HG02759 (cell line): ENCODE measurements around the gene HOXB1.
"Not testable (repeated sequence)": the region's sequence is repeated elsewhere in the genome, so short reads cannot be mapped to it uniquely, and the experiment has no call there.

Source experiments
- ATAC-seq: cut with Tn5 transposase; IDR thresholded peaks from one replicate; pipeline ENCODE4 v1.9.1; 2021; ENCODE audit warnings: mild to moderate bottlenecking, moderate library complexity; ENCODE audit not compliant: unreplicated experiment

HOXB1 gene

DNA sequence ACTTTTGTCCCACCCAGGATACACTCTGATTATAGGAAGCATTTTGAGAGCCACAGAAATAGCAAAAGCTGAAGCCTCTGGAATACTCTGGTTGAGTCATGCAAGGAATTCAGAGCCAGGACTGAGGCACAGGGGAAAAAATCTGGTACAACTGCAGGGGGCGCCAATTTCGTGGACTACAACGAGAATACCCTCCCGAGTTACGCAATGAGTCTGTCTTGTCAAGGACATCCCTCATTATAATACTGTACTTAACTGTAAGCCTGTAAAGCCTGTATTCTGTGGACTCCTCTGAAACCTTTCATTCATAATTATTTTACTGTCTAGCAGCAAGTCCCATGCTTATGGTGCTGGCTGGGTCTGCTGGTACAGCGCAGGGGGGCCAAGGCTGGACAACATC, 7.8 kb downstream of the HOXB1 start:
- ATAC-seq, result no peak

DNA sequence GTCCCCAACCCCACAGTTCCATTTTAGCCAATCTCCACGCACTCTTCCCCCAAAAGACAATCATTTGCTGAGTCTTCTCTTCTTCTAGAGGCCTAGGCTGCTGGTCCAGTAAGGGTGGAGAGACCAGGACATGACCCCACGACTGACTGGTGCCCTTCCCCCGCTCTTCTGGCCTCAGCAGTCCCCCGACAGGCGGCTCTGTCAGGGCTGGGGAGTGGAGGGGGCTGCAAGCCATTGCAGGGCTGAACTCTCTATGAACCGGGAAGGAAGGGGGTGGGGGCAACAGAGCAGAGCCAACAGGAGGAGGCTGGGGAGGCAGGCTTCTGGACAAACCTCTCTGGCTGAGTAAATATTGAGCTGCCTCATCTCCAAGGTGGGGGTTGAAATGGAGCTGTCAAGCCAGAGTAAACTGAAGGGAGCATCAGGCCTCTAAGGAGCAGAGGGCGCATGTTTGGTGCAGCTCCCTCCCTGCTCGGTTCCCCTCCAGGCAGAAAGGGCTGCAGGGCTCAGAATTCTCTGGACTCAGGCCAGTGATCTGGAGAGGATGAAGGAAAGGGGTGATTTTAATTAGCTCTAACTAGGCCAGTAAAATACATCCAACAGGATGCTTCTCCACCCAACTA, 8.7 kb downstream of the HOXB1 start:
- no peak for ATAC-seq

DNA sequence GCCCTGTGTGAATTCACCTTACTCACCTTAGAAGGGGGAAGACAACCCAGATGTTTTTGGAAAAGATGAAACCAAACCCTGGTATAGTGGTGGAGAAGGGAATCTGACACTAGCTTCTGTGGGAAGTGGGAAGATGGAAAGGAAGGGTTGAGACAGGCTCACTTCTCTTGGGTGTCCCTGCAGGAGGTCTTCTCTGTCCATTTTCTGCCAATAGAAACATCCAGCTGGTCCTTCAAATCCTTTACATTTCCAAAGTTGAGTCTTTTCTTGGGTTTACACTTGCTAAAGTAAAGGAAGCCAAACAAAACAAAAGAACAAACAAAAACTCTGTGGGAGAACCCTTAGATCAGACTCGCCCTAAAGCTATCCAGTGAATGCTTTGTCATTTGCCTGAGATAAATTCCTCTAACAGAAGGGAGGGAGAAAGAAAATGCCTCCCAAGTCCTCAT, 10.2 kb downstream of the HOXB1 start:
- no peak for ATAC-seq

DNA sequence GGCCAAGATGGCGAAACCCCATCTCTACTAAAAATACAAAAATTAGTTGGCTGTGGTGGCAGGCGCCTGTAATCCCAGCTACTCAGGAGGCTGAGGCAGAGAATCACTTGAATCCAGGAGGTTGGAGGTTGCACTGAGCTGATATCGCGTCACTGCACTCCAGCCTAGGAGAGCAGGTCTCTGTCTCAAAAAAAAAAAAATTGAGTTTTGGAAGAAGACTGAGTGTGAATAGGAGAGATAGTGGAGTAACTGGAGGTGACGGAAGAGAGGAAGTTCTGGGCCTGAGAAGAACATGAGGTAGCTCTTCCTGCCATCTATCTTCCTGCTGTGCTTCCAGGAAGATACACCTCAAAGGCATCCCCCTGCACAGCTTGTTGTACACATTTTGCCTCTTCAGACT, 11.4 kb downstream of the HOXB1 start:
- ATAC-seq, result no peak

DNA sequence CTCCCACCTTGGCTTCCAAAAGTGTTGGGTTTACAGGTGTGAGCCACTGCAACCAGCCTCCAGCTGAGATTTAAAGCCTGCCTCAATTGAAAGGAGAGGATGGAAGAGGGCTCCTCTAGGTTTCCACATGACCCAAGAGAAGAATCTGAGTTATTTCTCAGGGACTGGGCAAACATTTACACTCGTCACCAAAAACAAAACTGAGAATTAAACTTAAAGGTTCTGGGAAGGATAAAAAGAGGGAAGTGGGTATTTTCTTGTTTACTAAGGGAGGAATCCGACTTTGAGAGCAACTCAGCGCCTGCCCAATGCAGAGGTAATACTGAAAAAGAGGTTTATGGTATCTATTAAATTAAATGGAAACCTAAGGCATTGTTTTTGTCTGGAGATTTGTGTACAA, 13.3 kb downstream of the HOXB1 start:
- ATAC-seq, result no peak

DNA sequence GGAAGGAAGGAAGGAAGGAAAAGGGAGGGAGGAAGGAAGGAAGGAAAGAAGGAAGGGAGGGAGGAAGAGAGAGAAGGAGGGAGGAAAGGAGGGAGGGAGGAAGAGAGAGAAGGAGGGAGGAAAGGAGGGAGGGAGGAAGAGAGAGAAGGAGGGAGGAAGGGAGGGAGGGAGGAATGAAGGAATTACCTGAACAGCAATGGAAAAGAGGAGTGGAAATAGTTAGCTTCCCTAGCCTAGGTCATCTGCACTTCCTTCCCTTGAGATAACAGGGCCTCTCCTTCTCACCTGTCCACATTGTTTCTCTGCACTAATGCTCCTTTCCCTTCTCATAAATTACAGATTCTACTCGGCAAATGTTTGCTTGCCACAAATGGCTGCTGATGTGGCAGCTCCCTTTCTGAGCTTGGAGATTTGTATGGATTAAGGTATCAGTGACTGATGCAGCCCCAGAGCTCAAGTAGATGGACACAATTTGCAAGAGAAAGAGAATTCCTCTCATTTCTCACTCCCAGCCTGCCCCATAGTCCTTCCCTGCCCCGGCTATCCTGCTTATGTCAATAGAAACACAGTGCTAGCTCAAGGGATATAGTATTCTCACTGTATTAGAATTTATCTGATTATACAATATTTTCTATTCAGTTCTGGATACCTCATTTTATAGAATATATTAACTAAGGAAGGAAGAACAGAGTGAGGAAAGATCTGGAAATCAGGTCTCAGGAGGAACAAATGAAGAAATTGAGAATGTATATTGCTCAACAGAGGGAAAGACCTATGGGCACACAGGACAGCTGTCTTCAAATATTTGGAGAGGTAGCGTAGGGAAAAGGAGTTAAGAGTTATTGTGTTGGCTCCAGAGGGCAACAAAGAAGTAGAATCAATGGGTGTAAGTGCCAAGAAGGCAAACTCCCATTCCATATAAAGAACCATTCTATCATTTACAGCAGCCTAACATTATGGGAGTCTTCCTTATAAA, 14.6 kb downstream of the HOXB1 start:
- no peak for ATAC-seq

DNA sequence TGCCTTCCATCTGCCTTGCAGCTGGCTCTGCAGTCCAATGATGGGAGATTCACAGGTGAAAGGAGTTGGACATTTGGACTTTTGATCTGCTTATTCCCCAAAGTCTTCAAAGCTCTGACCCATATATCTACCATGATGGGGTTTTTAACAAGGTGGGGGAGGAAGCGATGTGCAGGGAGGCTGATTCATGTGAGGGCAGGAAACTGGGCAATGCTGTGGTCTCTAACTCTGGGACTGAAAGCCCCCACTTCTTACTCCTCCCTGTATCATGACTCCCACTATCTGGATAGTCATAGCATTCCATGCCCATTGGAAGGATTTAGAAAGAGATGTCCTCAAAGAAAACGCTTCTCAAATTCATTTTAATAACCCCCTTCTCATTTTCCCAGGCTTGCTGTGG, 16.3 kb downstream of the HOXB1 start:
- no peak for ATAC-seq

DNA sequence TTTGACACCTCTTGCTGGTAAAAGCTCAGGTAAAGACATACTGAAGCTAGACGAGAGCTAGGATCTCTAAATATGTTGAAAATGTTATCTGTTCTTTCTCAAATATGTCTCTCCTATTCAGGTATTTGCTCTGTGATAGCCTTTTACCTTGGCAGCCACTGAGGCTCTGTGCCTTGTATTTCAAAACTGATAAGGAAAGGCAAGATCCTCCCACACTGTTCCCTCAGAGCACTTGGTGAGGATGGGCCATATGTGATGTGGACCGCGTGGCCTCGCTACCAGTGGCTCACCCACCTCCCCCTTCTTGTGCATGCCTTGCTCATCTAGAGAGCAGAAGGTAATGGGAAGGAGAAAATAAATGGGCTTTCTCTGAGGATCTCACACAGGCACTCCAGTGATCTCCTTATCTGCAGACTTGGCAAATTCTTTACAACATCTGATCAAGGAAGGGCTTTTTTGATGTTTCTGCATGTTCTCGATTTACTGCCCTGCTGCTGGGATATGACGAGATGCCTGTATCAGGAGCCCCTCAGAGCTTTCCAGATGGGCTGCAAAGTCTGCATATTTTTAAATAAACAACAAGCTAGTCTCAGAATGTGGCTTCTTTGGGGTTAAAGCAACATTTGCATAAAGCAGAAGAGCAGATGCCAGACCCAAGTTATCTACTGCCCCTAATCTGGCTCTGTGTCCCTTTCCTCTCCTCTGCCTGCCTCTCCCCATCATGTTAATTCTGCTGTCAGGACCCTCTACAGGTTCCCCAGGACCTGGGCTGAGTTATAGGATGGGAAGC, 16.9 kb downstream of the HOXB1 start:
- ATAC-seq, result no peak

DNA sequence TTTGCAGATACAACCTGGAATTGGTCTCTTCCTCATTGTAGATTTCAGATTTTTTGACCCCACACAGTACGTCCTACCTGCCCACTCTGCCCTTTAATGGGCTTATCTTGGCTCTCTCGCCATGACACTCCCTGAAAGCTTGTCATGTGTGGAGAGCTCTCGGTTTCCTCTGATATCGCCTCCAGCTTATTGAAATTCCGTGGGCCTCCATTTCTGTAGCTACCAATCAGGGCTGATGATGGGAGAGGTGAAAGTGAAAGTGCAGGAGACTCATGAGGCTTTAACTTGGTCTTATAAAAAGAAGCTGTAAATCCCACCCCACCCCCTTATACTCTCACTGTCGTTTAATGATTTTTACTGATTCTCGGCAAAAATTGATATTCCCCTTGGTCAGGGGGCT, 17.7 kb downstream of the HOXB1 start:
- no peak for ATAC-seq

DNA sequence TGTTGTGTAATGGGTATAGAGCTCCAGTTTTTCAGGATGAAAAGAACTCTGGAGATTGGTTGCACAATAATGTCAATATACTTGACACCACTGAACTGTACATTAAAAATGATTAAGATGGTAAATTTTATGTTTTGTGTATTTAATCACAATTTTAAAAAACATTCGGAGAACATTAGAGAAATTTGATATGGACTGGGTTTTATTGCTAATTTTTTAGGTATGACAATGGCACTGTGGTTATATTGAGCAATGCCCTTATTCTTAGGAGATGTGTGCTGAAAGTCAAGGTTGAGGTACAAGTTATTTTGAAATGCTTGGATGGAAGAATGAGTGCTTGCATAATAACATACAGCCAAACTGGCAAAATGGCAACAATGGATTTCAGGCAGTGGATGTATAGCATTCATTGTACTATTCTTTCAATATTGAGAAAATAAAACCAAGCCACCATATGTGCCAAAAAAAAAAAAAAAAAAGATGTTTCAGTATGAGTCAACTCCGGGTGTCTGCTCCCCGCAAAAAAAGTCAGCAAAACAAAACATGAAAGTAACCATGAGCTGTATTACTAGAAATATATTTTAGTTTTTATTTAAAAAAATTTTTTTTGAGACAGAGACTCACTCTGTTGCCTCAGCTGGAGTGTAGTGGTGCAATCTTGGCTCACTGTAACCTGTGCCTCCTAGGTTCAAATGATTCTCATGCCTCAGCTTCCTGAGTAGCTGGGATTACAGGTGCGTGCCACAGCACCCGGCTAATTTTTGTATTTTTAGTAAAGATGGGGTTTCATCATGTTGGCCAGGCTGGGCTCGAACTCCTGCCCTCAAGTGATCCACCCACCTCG, 19.8 kb downstream of the HOXB1 start:
- peak; percentile 46 for ATAC-seq

DNA sequence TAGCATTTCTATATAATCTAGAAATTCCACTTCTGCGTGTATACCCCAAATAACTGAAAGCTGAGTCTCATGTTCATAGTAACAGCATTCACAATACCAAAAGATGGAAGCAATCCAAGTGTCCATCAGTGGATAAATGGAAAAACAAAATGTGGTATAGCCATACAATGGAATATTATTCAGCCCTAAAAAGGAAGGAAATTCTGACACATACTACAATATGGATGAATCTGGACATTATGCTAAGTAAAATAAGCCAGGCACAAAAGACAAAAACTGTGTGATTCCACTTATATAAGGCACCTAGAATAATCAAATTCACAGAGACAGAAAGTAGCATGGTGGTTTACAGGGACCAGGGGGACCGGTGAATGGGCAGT, 20.4 kb downstream of the HOXB1 start:
- no peak for ATAC-seq

DNA sequence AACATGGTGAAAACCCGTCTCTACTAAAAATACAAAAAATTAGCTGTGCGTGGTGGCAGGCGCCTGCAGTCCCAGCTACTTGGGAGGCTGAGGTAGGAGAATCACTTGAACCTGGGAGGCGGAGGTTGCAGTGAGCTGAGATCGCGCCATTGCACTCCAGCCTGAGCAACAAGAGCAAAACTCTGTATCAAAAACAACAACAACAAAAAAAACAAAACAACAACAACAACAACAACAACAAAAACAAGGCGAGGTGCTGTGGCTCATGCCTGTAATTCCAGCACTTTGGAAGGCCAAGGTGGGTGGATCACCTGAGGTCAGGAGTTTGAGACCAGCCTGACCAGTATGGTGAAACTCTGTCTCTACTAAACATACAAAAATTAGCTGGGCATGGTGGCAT, 21.1 kb downstream of the HOXB1 start:
- not testable (repeated sequence) for ATAC-seq

DNA sequence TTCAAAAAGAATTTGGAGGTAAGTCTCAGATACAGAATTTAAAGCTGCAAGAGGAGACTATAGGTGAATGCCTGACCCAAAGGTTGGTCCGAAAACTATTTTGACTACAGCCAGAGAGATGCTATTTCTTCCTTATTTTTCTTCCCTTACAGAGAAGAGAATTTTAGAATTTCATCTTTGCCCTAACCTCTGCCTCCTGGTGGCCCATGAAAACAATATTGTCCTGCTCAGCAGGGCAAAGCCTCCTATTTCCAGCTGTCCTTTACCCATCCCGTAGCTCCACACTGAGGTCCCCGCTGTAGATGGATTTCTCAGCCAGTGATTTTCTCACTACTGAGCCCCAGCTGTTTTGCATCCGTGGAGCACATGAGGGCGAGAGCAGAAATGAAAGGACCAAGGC, 24.6 kb downstream of the HOXB1 start:
- no peak for ATAC-seq

DNA sequence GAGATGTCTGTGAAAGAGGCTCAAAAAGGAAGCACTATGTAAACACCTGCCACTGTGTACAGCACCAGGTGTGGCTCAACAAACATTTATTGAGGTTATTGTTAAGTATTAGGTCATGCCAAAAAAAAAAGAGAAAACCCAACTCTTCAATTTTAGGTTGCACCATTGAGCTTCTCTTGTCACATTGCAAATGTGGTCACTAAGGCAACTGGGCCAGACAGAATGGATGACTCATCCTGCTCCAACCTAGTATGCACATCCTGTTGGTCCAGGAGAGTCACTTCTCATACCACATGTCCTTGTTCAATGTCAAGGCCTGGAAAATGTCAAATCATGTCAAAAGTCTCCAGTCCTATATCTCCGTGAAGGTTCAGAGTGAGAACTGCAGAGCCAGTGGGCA, 25.0 kb downstream of the HOXB1 start:
- peak; percentile 93 for ATAC-seq

DNA sequence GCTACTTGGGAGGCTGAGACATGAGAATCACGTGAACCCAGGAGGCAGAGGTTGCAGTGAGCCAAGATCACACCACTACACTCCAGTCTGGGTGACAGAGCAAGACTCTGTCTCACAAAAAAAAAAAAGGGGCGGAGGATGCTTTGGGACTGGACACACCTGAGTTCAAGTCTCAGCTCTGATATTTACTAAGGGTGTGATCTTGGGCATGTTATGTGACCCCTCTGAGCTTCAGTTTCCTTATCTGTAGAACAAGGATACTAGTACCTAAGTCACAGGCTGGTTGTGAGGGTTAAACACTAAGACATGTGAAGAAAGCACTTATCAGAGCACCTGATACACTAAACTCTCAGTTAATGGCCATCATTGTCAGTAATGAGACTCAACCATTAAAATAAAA, 25.9 kb downstream of the HOXB1 start:
- ATAC-seq, result no peak

DNA sequence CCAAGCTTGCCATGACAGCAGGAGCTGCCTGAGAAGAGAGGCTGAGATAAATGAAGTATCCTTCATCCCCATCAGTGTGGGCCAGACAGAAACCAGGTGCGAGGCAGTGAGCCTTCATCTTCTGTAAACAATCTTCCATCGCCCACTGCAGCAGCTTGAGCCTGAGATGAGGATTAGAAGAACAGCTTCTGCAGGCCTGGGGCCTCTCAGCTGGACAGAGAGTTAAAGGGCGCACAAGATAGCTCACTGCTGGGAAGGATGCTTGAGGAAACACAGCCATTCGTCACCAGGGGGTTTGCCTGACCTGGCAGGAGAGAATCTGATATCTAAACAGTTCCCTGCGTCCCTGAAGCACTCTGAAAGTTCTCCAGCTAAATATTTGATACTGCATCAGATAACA, 27.1 kb downstream of the HOXB1 start:
- no peak for ATAC-seq

DNA sequence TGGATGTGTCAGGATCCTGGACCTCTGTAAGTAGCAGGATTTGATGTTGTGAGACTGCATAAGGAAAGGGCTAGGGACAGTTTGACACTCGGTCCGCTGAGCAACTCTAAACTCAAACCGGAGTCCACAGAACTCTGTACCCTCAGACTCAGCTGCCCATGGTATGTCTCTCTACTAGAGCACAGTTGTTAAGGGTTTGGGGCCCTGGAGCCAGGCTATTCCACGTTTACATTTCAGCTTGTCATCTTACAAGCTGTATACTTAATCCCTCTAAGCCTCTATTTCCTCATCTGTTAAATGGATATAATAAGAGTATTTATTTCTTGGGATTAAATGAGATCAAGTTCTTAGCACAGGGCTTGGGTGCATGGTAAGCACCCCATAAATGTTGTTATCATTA, 27.9 kb downstream of the HOXB1 start:
- no peak for ATAC-seq

DNA sequence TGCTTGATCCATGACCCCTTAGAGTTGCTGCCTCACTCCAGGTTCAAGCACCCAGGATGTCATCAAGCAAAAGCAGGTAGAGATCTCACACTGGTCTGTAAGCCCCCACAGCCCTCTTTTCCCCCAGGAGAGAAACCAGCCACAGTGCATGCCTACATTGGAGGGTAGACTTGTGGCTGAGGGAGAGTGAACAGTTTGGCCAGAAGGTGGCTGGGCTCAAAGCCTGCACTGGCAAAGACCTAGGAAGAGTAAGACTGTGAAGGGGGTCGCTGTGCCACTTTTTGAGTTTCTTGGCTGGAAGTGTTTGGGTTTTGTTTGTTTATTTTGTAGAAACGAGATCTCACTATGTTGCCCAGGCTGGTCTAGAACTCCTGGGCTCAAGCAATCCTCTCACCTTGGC, 28.5 kb downstream of the HOXB1 start:
- no peak for ATAC-seq

DNA sequence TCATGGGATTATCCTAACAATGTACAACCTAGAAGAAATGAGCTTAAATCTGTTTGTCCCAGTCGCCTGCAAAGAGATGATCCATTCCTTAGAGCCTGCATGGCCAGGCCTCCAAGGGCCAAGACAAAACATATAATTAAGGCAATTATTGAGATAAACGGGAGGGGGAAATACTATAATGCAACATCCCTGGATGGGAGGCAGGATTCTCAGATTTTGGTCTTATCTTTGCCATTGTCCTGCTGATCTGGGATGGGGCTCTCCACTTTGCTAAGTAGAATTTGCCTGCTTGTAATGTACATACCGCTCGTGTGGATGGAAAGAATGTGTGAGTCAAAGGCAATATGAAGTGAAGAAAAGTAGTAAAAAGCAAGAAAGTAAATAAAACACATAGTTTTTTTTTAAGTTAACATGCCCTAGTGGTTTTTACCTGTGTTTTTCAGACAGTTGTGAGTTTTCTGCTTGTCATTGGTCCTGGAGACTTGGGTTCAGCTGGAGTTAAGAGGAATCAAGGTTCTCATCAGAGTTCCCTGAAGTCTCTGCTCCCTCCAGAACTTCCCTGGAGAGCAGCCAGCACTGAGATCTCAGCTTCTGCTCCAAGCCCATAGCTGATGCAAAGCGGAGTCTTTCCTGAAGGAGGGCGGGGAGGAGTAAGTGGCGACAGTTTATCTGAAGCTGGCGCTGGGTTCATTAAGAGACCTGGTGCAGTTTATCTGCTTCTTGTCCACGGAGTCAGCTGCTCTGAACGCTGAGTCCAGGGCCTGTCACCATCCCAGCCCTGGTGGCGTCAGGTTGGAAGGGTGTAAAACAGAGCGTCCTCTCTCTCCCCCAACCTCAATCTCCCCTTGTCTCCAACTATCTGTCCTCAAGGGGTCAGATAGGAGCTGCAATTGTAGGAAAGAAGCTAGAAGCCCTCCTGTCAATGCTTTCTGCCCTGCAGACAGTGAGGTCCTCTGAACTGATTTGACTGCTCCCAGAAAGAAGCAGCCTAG, 30.1 kb downstream of the HOXB1 start:
- ATAC-seq, result no peak
